Endothelial cell (in vitro differentiated cells): ENCODE measurements around the gene LUC7L3. TPM values are rescaled to one million over a fixed set of nuclear protein-coding genes. Genes with fewer than 3 reads are reported as not detected.

ENCODE experiments used
- DNase-seq: peaks from one replicate; pipeline ENCODE4 v3.0.0; 2021; ENCODE audit warnings: low spot score
- H3K27ac Mint-ChIP-seq: one replicate; pipeline ENCODE4 v1.8.0; 2021; ENCODE audit warnings: mixed read lengths, inconsistent platforms; ENCODE audit not compliant: unreplicated experiment
- H3K27me3 Mint-ChIP-seq: one replicate; pipeline ENCODE4 v1.8.0; 2021; ENCODE audit warnings: mild to moderate bottlenecking, moderate library complexity, mixed read lengths, inconsistent platforms; ENCODE audit not compliant: unreplicated experiment
- H3K36me3 Mint-ChIP-seq: one replicate; pipeline ENCODE4 v1.8.0; 2021; ENCODE audit warnings: mild to moderate bottlenecking, low read depth, mixed read lengths, inconsistent platforms; ENCODE audit not compliant: unreplicated experiment
- H3K4me1 Mint-ChIP-seq: one replicate; pipeline ENCODE4 v1.8.0; 2021; ENCODE audit warnings: mild to moderate bottlenecking, mixed read lengths, inconsistent platforms; ENCODE audit not compliant: unreplicated experiment
- H3K4me3 Mint-ChIP-seq: one replicate; pipeline ENCODE4 v1.8.0; 2021; ENCODE audit warnings: mild to moderate bottlenecking, mixed read lengths, inconsistent platforms; ENCODE audit not compliant: unreplicated experiment
- H3K9me3 Mint-ChIP-seq: one replicate; pipeline ENCODE4 v1.8.0; 2021; ENCODE audit warnings: mixed read lengths, inconsistent platforms; ENCODE audit not compliant: unreplicated experiment
- CTCF ChIP-seq: fragments of 200-600 bp; sonication (generic); IDR thresholded peaks from one replicate; pipeline ENCODE4 v1.5.0; 2021; ENCODE audit warnings: antibody characterized with exemption; ENCODE audit not compliant: unreplicated experiment
- total RNA-seq: library from RNA; stranded (reverse); fragmentation: NEBNext Ultra II Directional; extraction: Animal tissue kit (Norgen Biotek cat#: 25700); gene quantifications from one replicate; pipeline ENCODE4 v1.2.1, GENCODE V29; 2021; ENCODE audit not compliant: unreplicated experiment

LUC7L3 gene
- total RNA-seq, 1 donor from 2014 or later, result 94.1 TPM

- Mint-ChIP-seq H3K36me3 (no peaks in the 10 kb centered on the region), H3K9me3 (no peaks in the 10 kb centered on the region), H3K4me1 (peaks cover 5% of the 10 kb centered on the region), H3K27ac (no peak overlapping the region), H3K27me3 (peaks cover 2% of the 10 kb centered on the region), H3K4me3 (no peak overlapping the region)
- TF ChIP-seq CTCF, result no peak
- DNase-seq, result no peak
These were observed 39.7 kb downstream of the LUC7L3 start for GRCh38 chr17:50758989-50759544.

- Mint-ChIP-seq H3K27me3 (peaks cover 4% of the 10 kb centered on the region), H3K4me1 (peaks cover 27% of the 10 kb centered on the region), H3K4me3 (no peak overlapping the region)
These were observed 42.8 kb downstream of the LUC7L3 start for GRCh38 chr17:50762177-50762576.

GRCh38 chr17:50763716-50764475, 44.5 kb downstream of the LUC7L3 start:
- peak overlapping the region; percentile 34 for H3K27ac Mint-ChIP-seq
- H3K9me3 Mint-ChIP-seq, result no peaks in the 10 kb centered on the region
- DNase-seq, result peak; percentile 29
- peaks cover 27% of the 10 kb centered on the region for H3K4me1 Mint-ChIP-seq
- peak overlapping the region; percentile 4 for H3K4me3 Mint-ChIP-seq
- H3K36me3 Mint-ChIP-seq, result no peaks in the 10 kb centered on the region
- peaks cover 4% of the 10 kb centered on the region for H3K27me3 Mint-ChIP-seq
- TF ChIP-seq CTCF, result no peak

More at GRCh38 chr17:50762177-50762576, 42.8 kb downstream of the LUC7L3 start:
- no peak overlapping the region for H3K27ac Mint-ChIP-seq
- no peaks in the 10 kb centered on the region for H3K9me3 Mint-ChIP-seq
- no peak for TF ChIP-seq CTCF
- no peak for DNase-seq
- no peaks in the 10 kb centered on the region for H3K36me3 Mint-ChIP-seq

- no peak for DNase-seq
- Mint-ChIP-seq H3K4me3 (no peak overlapping the region), H3K27ac (no peak overlapping the region)
These were observed 45.3 kb downstream of the LUC7L3 start for GRCh38 chr17:50764734-50765149.

More at GRCh38 chr17:50764734-50765149, 45.3 kb downstream of the LUC7L3 start:
- no peaks in the 10 kb centered on the region for H3K9me3 Mint-ChIP-seq
- peaks cover 4% of the 10 kb centered on the region for H3K27me3 Mint-ChIP-seq
- no peaks in the 10 kb centered on the region for H3K36me3 Mint-ChIP-seq
- H3K4me1 Mint-ChIP-seq, result peaks cover 27% of the 10 kb centered on the region
- TF ChIP-seq CTCF, result no peak
